Measurements from ENCODE around the gene RND3.

The RND3 gene

GRCh38 chr2:150471813-150472510 is 15.5 kb downstream of the RND3 start:
- DNase-seq (ENCODE audit: low read depth), result no peak

GRCh38 chr2:150470435-150470834 is 17.0 kb downstream of the RND3 start:
- DNase-seq (ENCODE audit: low read depth), result peak; percentile 88
- no peak for TF ChIP-seq CTCF (IDR thresholded peaks at IDR 0.05; ENCODE audit: insufficient read depth, low read depth, low read length, missing control alignments)
- H3K4me3 ChIP-seq (ENCODE audit: low read length), result no peak overlapping the region

More at GRCh38 chr2:150471813-150472510, 15.5 kb downstream of the RND3 start:
- no peak for TF ChIP-seq CTCF (IDR thresholded peaks at IDR 0.05; ENCODE audit: insufficient read depth, low read depth, low read length, missing control alignments)
- no peak overlapping the region for H3K4me3 ChIP-seq (ENCODE audit: low read length)

GRCh38 chr2:150469706-150470274 is 17.7 kb downstream of the RND3 start:
- no peak overlapping the region for H3K4me3 ChIP-seq (ENCODE audit: low read length)
- DNase-seq (ENCODE audit: low read depth), result no peak
- TF ChIP-seq CTCF (IDR thresholded peaks at IDR 0.05; ENCODE audit: insufficient read depth, low read depth, low read length, missing control alignments), result no peak

GRCh38 chr2:150468350-150468960 is 19.0 kb downstream of the RND3 start:
- no peak for TF ChIP-seq CTCF (IDR thresholded peaks at IDR 0.05; ENCODE audit: insufficient read depth, low read depth, low read length, missing control alignments)
- no peak for DNase-seq (ENCODE audit: low read depth)
- no peak overlapping the region for H3K4me3 ChIP-seq (ENCODE audit: low read length)

- peak; percentile 63 for DNase-seq (ENCODE audit: low read depth)
- TF ChIP-seq CTCF (IDR thresholded peaks at IDR 0.05; ENCODE audit: insufficient read depth, low read depth, low read length, missing control alignments), result no peak
- H3K4me3 ChIP-seq (ENCODE audit: low read length), result no peak overlapping the region
Measured at GRCh38 chr2:150467621-150467963, 19.9 kb downstream of the RND3 start.

- H3K4me3 ChIP-seq (ENCODE audit: low read length), result no peak overlapping the region
- peak; percentile 77 for DNase-seq (ENCODE audit: low read depth)
- TF ChIP-seq CTCF (IDR thresholded peaks at IDR 0.05; ENCODE audit: insufficient read depth, low read depth, low read length, missing control alignments), result no peak
Measured at GRCh38 chr2:150466741-150467620, 20.5 kb downstream of the RND3 start.

Measured in epithelial cell of esophagus (primary cell).